GM12801 (cell line): ENCODE data around the gene MIER2.

Experiments
- CTCF ChIP-seq: IDR thresholded peaks from one replicate; pipeline ENCODE4 v1.5.1; 2011; ENCODE audit warnings: control low read depth; ENCODE audit not compliant: insufficient read length; ENCODE audit errors: extremely low read depth

Gene MIER2

GRCh38 chr19:291561-292280 is 52.9 kb downstream of the MIER2 start:
- no peak for TF ChIP-seq CTCF

DNA sequence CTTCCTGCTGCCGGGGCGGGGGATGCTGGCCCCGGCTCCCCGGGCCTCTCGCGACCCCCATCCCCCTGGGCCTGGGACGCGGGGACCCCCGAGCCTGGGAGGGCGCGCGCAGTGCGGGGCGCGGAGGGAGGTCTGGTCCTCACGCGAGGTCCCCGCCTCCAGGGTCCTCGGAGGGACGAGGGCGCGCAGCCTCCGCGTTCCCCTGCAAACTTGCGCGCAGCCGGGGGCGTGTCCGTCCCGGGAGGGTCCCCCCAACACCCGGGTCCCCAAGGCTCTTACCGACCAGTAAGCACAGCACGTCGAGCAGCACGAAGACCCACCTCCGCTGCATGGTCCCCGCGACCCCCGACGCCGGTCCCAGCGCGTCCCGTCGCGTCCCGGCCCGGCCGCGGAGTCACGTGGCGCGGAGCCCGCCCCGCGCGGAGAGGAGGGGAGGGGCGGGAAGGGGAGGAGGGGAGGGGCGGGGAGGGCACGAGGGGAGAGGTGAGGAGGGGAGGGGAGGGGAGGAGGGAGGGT is 53.5 kb downstream of the MIER2 start, which contains the start of gene PLPP2:
TSS of gene PLPP2 (minus strand) at position 398 of the 516 bp plus-strand sequence. CDS start at position 331, 67 bp downstream.
- TF ChIP-seq CTCF, result no peak

DNA sequence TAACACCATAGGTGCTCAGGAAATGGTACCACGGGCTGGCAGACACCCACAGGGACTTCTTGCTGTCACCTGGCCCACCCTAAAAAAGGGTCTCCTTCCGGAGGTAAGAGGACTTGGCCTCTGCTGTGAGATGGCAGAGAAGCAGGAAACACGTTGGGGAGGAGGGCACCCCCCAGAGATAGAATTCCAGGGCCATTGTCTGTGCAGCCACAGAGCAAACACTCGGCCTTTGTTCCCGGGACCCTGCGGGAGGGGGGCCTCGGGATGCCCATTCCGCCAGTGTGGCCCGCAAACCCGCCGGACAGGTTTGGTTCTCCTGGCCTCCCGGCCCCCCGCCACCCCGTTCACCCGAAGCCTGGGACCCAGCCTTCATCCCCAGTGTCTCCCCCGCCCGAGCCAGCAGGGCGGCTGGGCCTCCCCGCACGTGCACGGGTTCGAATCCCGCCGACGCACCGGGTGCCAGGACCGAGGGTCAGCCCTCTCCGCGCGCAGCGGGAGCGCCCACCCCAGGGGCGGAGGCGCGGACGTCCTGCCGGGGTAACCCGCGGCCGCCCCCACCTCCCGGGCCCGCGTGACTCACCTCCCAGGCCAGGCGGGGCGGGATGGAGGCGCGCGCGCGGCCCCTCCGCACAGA is 54.1 kb downstream of the MIER2 start:
- TF ChIP-seq CTCF, result no peak

- TF ChIP-seq CTCF, result no peak
Measured at GRCh38 chr19:289651-290371, 54.8 kb downstream of the MIER2 start.

DNA sequence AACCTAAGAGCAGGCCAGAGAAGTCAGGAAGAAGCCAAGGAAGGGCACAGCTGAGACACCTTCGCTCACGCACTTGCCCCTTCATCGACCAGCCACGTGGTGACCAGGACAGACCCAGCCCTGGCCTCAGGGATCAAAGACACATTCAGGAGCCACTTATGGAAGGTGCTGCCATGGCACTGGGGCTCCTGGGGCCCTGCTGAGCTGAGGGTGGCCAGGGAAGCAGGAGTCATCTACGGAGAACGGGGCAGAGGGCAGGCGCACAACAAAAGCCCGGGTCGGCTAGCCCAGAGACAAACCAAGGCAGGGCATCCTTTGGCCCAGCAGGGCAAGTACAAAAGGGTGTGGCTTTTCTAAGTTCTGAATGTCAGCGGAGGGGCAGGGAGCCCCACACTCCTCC is 55.7 kb downstream of the MIER2 start:
- no peak for TF ChIP-seq CTCF

- TF ChIP-seq CTCF, result no peak
Measured at GRCh38 chr19:287381-287871, 57.2 kb downstream of the MIER2 start.

GRCh38 chr19:283395-283794 is 61.2 kb downstream of the MIER2 start:
- no peak for TF ChIP-seq CTCF
